Gastroesophageal sphincter (tissue), 4 donors: ENCODE data around the gene ABCG8. TPM values are rescaled to one million over a fixed set of nuclear protein-coding genes. Genes with fewer than 3 reads are reported as not detected.

Experiments
- ATAC-seq: fragments of 150-250 bp; one replicate; pipeline ENCODE4 v1.9.1; 2016; ENCODE audit warnings: mild to moderate bottlenecking, moderate library complexity
- H3K27ac ChIP-seq, 4 donors: fragments of 200-600 bp; sonication (generic) in 3 of 4; 1 replicate in 3 of 4; 2 replicates in 1 of 4; pipeline ENCODE4 v1.5.1; 2016 to 2019
- H3K27me3 ChIP-seq: fragments of 200-600 bp; sonication (generic); one replicate; pipeline ENCODE4 v1.5.1; 2019
- H3K36me3 ChIP-seq, 2 donors: fragments of 200-600 bp; sonication (generic); one replicate each; pipeline ENCODE4 v1.5.1; 2019; ENCODE audit warnings: control low read depth in 1 of 2
- H3K4me1 ChIP-seq, 3 donors: fragments of 200-600 bp; sonication (generic); 1 replicate in 2 of 3; 2 replicates in 1 of 3; pipeline ENCODE4 v1.5.1; 2016 to 2019; ENCODE audit warnings: control low read depth in 2 of 3
- H3K4me3 ChIP-seq, 2 donors: fragments of 200-600 bp; sonication (generic); one replicate each; pipeline ENCODE4 v1.5.1; 2019; ENCODE audit warnings: mild to moderate bottlenecking in 1 of 2, moderate library complexity in 1 of 2
- H3K9me3 ChIP-seq, 3 donors: fragments of 200-600 bp; sonication (generic); one replicate each; pipeline ENCODE4 v1.5.1; 2017 to 2019; ENCODE audit warnings: control low read depth in 2 of 3
- EP300 ChIP-seq: sonication (generic); formaldehyde crosslinking; IDR thresholded peaks from one replicate; pipeline ENCODE4 v1.6.1; 2017; ENCODE audit warnings: antibody characterized with exemption, mild to moderate bottlenecking
- POLR2A ChIP-seq, 2 donors: fragments of 450-650 bp; IDR thresholded peaks; one replicate each; pipeline ENCODE4 v1.6.1; 2017; ENCODE audit warnings: antibody characterized with exemption in 2 of 2, mild to moderate bottlenecking in 2 of 2, moderate library complexity in 1 of 2
- POLR2AphosphoS5 ChIP-seq: sonication (generic); formaldehyde crosslinking; IDR thresholded peaks from one replicate; pipeline ENCODE4 v1.6.1; 2017; ENCODE audit warnings: antibody characterized with exemption
- WGBS, 2 donors: methylation state at CpG; one replicate each; pipeline ENCODE4 v1.1.5; 2018; ENCODE audit warnings: low coverage in 1 of 2; 5-methylcytosine and 5-hydroxymethylcytosine counted together
- total RNA-seq, 4 donors: library from RNA; depleted of rRNA; stranded (reverse); fragments of >200 nt; gene quantifications; one replicate each; pipeline ENCODE4 v1.1.0, GENCODE V29; 2016
- TF ChIP-seq, protein P1 (sequence below), 4 experiments: fragments of 200-600 bp in 2 of 4; fragments of 450-650 bp in 2 of 4; sonication (generic) in 1 of 4; IDR thresholded peaks; one replicate each; pipeline ENCODE4 v1.5.1; 2017 to 2019; ENCODE audit warnings: antibody characterized with exemption in 4 of 4, mild to moderate bottlenecking in 2 of 4, moderate library complexity in 2 of 4

The ABCG8 gene
- total RNA-seq, 4 donors from 2014 or later: 0.12 TPM; not detected in 3

DNA sequence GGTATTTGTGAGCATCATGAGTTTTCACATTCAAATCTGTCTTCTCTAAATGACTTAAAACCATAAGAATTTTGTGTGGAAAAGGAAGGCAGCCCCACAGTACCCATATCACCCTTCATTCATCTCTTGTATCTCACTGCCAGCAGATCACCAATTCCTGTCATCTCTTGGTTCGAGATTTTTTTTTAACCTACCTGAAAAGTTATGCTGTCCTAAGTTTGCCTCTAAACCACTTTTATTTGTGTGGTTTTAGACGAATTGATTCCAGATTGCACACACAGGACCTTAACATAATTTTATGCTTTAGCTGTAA lies 32.1 kb upstream of the ABCG8 start:
- TF ChIP-seq, protein P1, sequence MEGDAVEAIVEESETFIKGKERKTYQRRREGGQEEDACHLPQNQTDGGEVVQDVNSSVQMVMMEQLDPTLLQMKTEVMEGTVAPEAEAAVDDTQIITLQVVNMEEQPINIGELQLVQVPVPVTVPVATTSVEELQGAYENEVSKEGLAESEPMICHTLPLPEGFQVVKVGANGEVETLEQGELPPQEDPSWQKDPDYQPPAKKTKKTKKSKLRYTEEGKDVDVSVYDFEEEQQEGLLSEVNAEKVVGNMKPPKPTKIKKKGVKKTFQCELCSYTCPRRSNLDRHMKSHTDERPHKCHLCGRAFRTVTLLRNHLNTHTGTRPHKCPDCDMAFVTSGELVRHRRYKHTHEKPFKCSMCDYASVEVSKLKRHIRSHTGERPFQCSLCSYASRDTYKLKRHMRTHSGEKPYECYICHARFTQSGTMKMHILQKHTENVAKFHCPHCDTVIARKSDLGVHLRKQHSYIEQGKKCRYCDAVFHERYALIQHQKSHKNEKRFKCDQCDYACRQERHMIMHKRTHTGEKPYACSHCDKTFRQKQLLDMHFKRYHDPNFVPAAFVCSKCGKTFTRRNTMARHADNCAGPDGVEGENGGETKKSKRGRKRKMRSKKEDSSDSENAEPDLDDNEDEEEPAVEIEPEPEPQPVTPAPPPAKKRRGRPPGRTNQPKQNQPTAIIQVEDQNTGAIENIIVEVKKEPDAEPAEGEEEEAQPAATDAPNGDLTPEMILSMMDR (IDR thresholded peaks at IDR 0.05): no peak
- TF ChIP-seq POLR2AphosphoS5: no peak
- TF ChIP-seq POLR2A (IDR thresholded peaks at IDR 0.05): no peak
- TF ChIP-seq EP300: no peak
- H3K4me3 ChIP-seq: no peak overlapping the region
- no peaks in the 10 kb centered on the region for H3K27me3 ChIP-seq
- no peak overlapping the region for H3K27ac ChIP-seq
- no peaks in the 10 kb centered on the region for H3K9me3 ChIP-seq
- ATAC-seq: no peak
- WGBS, 2 donors: 81% methylated on average over 2 of the region's 2 CpGs; no CpG with 5 or more reads in 1 of the 2 donors
- peaks cover 0 to 93% of the 10 kb centered on the region in 2 donors for H3K36me3 ChIP-seq
- H3K4me1 ChIP-seq: no peaks in the 10 kb centered on the region

DNA sequence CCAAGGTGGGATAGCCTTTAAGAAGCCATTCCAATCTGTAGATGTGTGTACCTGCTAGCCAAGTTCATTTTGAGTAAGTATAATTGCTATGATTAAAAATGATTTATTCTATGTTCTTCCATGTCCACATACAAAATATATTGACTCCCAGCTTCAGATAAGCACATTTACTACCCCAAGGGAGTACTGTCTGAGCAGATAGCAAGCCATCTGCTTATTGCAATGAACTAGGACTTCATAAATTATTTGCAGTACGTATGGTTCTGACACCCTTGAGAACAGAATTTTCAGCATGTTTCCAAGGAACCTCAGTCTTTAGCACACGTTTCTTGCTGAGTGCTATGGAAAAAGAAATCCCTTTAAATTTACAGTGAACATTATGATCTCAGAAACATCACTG lies 28.3 kb upstream of the ABCG8 start:
- H3K27ac ChIP-seq: no peak overlapping the region
- 39 to 45% methylated on average over 2 of the region's 2 CpGs for WGBS, 2 donors
- H3K27me3 ChIP-seq: no peaks in the 10 kb centered on the region
- H3K9me3 ChIP-seq: no peaks in the 10 kb centered on the region
- no peaks in the 10 kb centered on the region for H3K4me1 ChIP-seq
- H3K36me3 ChIP-seq: peaks cover 0 to 72% of the 10 kb centered on the region in 2 donors
- no peak for TF ChIP-seq EP300
- TF ChIP-seq, protein P1 (IDR thresholded peaks at IDR 0.05): no peak
- no peak for TF ChIP-seq POLR2A (IDR thresholded peaks at IDR 0.05)
- no peak for TF ChIP-seq POLR2AphosphoS5
- no peak overlapping the region for H3K4me3 ChIP-seq
- ATAC-seq: no peak

DNA sequence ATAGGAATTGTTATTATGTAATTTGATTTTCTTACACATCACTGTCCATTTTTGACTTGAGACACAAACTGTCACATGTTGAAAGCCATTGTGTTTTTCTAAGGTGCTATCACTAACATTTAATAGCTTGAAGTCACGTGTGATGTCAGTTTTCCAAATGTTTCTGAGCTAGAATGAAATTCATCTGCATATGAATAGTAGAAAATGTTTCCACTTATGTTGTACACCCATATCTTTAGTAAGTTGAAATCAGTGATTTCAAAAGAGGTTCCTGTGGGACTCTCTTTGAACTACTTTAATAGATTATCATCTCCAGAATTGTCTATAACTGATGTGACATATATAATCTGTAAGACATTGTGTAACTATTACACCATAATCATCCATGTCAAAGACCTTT lies 27.9 kb upstream of the ABCG8 start:
- 59 to 64% methylated on average over 1 of the region's 1 CpG for WGBS, 2 donors
- Histone ChIP-seq H3K36me3 (peaks cover 0 to 67% of the 10 kb centered on the region in 2 donors), H3K4me1 (no peaks in the 10 kb centered on the region), H3K9me3 (no peaks in the 10 kb centered on the region), H3K4me3 (no peak overlapping the region), H3K27ac (no peak overlapping the region), H3K27me3 (no peaks in the 10 kb centered on the region)
- TF ChIP-seq POLR2AphosphoS5 (no peak), POLR2A (IDR thresholded peaks at IDR 0.05) (no peak)
- no peak for ATAC-seq

DNA sequence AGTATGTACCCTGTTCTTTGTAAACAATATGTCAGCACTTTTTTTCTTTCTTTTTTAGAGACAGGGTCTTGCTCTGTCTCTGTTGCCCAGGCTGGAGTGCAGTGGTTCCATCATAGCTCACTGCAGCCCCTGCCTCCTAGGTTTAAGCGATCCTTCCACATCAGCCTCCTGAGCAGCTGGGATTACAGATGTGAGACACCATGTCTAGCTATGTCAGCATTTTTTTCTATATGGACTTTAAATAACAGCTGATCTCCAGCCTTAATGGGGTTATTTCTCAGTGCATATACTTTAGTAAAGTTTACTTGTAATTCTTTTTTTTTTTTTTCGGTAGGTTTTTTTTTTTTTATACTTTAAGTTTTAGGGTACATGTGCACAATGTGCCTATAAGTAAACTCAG lies 26.8 kb upstream of the ABCG8 start:
- WGBS, 2 donors: 63 to 100% methylated on average over 1 to 2 of the region's 2 CpGs
- Histone ChIP-seq H3K27ac (no peak overlapping the region), H3K36me3 (peaks cover 0 to 56% of the 10 kb centered on the region in 2 donors), H3K9me3 (no peaks in the 10 kb centered on the region), H3K4me1 (no peaks in the 10 kb centered on the region), H3K4me3 (no peak overlapping the region), H3K27me3 (no peaks in the 10 kb centered on the region)
- no peak for ATAC-seq
- TF ChIP-seq POLR2A (IDR thresholded peaks at IDR 0.05): no peak
- TF ChIP-seq POLR2AphosphoS5: no peak
- no peak for TF ChIP-seq EP300
- TF ChIP-seq, protein P1 (IDR thresholded peaks at IDR 0.05): no peak

DNA sequence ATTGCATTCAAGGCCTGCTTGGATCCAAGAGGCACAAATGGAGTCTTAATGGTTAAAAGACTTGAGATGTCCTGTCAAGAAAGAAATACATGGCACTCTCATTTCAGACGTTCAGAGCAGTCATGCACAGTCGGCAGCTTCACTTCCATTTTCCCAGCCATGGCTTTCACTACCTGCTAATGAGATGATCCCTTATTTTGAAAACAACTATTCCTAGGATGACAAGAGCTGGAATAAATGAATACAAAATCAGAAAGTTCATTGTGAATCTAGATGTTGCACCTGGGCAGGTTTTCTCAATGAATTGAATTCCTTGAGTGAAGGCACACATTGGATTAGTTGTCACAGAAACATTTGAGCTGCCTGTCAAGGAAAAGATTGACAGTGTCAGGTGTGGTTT lies 25.8 kb upstream of the ABCG8 start:
- no peak overlapping the region for H3K27ac ChIP-seq
- H3K9me3 ChIP-seq: no peaks in the 10 kb centered on the region
- H3K4me1 ChIP-seq: no peaks in the 10 kb centered on the region
- no peak overlapping the region for H3K4me3 ChIP-seq
- no peaks in the 10 kb centered on the region for H3K27me3 ChIP-seq
- 46 to 51% methylated on average over 2 of the region's 2 CpGs for WGBS, 2 donors
- peaks cover 0 to 47% of the 10 kb centered on the region in 2 donors for H3K36me3 ChIP-seq
- ATAC-seq: no peak
- no peak for TF ChIP-seq EP300
- TF ChIP-seq POLR2A (IDR thresholded peaks at IDR 0.05): no peak
- TF ChIP-seq, protein P1 (IDR thresholded peaks at IDR 0.05): no peak
- TF ChIP-seq POLR2AphosphoS5: no peak
